Measurements from ENCODE around the gene SLC6A11.
A peak's percentile ranks its signal among the peaks of the same experiment; 100 is the strongest.

The SLC6A11 gene

GRCh38 chr3:10888518-10889090 is 72.6 kb downstream of the SLC6A11 start:
- no peak for DNase-seq (ENCODE audit: low spot score)

GRCh38 chr3:10889206-10889960 is 73.4 kb downstream of the SLC6A11 start:
- no peak for DNase-seq (ENCODE audit: low spot score)

- no peak for DNase-seq (ENCODE audit: low spot score)
Observed at GRCh38 chr3:10890665-10891064, 74.6 kb downstream of the SLC6A11 start.

- DNase-seq (ENCODE audit: low spot score), result no peak
Observed at GRCh38 chr3:10892622-10893021, 76.6 kb downstream of the SLC6A11 start.

GRCh38 chr3:10901296-10901945 is 85.4 kb downstream of the SLC6A11 start:
- no peak for DNase-seq (ENCODE audit: low spot score)

- no peak for DNase-seq (ENCODE audit: low spot score)
Observed at GRCh38 chr3:10907262-10907661, 91.2 kb downstream of the SLC6A11 start.

GRCh38 chr3:10910367-10910766 is 94.3 kb downstream of the SLC6A11 start:
- DNase-seq (ENCODE audit: low spot score), result no peak

- no peak for DNase-seq (ENCODE audit: low spot score)
Observed at GRCh38 chr3:10911350-10912002, 95.4 kb downstream of the SLC6A11 start.

GRCh38 chr3:10912786-10913185 is 96.8 kb downstream of the SLC6A11 start:
- no peak for DNase-seq (ENCODE audit: low spot score)

- DNase-seq (ENCODE audit: low spot score), result no peak
Observed at GRCh38 chr3:10915376-10915775, 99.3 kb downstream of the SLC6A11 start.

- peak; percentile 70 for DNase-seq (ENCODE audit: low spot score)
Observed at GRCh38 chr3:10917176-10917575, 101.1 kb downstream of the SLC6A11 start.

- no peak for DNase-seq (ENCODE audit: low spot score)
Observed at GRCh38 chr3:10918011-10918410, 102.0 kb downstream of the SLC6A11 start.

- no peak for DNase-seq (ENCODE audit: low spot score)
Observed at GRCh38 chr3:10919636-10920035, 103.6 kb downstream of the SLC6A11 start.

- no peak for DNase-seq (ENCODE audit: low spot score)
Observed at GRCh38 chr3:10925436-10926255, 109.6 kb downstream of the SLC6A11 start.

- no peak for DNase-seq (ENCODE audit: low spot score)
Observed at GRCh38 chr3:10926256-10926810, 110.3 kb downstream of the SLC6A11 start.

- no peak for DNase-seq (ENCODE audit: low spot score)
Observed at GRCh38 chr3:10926811-10927521, 110.9 kb downstream of the SLC6A11 start.

GRCh38 chr3:10927551-10927950 is 111.5 kb downstream of the SLC6A11 start:
- no peak for DNase-seq (ENCODE audit: low spot score)

- no peak for DNase-seq (ENCODE audit: low spot score)
Observed at GRCh38 chr3:10928407-10928960, 112.5 kb downstream of the SLC6A11 start.

- DNase-seq (ENCODE audit: low spot score), result no peak
Observed at GRCh38 chr3:10928961-10929471, 113.0 kb downstream of the SLC6A11 start.

- DNase-seq (ENCODE audit: low spot score), result no peak
Observed at GRCh38 chr3:10929978-10930665, 114.1 kb downstream of the SLC6A11 start.

Measured in kidney tubule cell (primary cell).